GM12874 (cell line): ENCODE measurements around the gene DHRS13.

Source experiments
- TF ChIP-seq, protein P1 (sequence below): IDR thresholded peaks from 2 replicates; pipeline ENCODE4 v1.5.1; 2011; ENCODE audit warnings: low read depth, mild to moderate bottlenecking, control low read depth, low read length, moderate library complexity; ENCODE audit not compliant: insufficient read depth

Gene DHRS13

DNA sequence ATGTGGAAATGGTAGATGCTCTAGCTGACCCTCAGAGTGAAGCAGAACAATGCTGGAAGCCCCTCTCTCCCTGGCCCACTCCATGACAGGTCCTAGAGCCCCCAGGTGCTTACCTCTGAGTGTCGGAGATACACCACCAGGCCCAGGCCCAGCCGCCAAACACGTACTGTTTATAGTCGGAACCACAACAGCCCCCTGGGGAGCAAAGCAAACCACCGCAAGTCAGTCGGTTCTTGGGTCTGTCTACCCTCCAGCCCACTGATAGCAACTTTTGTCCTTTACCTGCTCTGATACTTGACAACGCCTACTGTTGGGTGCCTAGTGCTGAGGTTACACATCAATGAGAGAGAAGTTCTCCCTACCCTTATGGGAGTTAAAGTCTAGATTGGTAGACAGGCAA is 14.0 kb downstream of the DHRS13 start:
- TF ChIP-seq, protein P1, sequence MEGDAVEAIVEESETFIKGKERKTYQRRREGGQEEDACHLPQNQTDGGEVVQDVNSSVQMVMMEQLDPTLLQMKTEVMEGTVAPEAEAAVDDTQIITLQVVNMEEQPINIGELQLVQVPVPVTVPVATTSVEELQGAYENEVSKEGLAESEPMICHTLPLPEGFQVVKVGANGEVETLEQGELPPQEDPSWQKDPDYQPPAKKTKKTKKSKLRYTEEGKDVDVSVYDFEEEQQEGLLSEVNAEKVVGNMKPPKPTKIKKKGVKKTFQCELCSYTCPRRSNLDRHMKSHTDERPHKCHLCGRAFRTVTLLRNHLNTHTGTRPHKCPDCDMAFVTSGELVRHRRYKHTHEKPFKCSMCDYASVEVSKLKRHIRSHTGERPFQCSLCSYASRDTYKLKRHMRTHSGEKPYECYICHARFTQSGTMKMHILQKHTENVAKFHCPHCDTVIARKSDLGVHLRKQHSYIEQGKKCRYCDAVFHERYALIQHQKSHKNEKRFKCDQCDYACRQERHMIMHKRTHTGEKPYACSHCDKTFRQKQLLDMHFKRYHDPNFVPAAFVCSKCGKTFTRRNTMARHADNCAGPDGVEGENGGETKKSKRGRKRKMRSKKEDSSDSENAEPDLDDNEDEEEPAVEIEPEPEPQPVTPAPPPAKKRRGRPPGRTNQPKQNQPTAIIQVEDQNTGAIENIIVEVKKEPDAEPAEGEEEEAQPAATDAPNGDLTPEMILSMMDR: no peak

DNA sequence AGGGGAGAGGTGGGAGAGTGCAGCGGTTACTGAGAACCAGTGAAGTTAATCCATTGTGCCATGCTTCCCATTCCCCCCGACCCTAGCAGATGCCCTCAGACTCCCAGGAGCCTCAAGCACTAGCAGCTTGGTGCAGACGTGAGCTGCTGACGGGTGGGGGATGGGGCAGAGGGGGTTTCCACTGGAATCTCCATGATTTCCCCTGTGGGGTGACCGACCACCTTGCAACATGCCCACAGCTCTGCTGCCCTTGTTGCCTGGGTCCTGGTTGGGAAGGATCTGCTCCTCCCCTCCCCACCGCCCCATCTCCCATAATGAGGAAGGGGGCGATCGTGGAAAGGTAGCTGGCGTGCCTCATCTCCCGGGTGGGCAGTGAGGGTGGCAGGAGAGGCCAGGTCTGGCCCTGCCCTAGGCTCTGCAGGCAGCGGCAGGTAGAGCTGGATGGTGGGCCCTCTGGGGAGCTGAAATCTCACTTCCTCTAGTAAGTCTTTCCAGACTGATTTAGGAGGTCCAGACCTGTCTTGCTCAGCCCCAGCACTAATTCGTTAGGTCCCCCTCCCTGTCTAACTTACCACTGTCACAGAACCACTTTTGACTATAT is 14.9 kb downstream of the DHRS13 start:
- TF ChIP-seq, protein P1: no peak

DNA sequence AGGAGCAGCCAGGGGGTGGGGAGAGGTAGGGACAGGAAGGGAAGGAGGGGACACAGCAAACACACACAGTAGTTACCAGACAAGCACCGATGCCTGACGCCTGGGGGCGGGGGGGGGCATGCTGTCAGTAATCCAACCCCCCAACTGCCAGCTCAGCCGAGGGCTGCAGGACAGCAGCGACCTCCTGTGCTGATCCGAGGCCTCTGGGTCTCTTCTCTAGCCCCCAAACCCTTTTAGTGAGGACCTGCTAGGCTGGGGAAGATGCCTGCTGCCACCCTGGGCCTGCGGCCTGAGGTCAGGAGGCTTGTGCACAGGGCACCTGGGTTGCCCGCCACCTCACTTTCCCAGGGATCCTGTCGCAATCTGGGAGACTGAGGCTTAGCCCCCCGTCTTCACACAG is 16.9 kb downstream of the DHRS13 start:
- TF ChIP-seq, protein P1: no peak

DNA sequence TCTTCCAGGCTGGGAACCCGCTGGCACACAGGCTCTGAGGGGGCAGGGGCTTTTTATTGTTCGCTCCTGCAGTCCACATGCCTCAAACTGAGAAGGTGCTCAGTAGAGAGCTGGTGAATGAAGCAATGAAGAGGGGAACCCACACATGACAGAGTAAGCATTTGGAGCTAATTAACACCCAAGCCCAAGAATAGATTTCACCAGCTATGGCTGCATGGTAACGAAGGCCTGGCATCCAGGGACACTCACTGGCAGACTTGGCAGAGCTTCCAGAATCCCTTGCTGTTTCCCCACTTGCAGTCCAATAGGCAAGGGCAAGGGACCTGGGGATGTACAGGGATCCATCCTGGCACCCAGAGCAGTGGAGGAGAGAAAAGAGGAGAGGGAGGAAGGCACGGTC is 17.5 kb downstream of the DHRS13 start:
- TF ChIP-seq, protein P1: no peak

DNA sequence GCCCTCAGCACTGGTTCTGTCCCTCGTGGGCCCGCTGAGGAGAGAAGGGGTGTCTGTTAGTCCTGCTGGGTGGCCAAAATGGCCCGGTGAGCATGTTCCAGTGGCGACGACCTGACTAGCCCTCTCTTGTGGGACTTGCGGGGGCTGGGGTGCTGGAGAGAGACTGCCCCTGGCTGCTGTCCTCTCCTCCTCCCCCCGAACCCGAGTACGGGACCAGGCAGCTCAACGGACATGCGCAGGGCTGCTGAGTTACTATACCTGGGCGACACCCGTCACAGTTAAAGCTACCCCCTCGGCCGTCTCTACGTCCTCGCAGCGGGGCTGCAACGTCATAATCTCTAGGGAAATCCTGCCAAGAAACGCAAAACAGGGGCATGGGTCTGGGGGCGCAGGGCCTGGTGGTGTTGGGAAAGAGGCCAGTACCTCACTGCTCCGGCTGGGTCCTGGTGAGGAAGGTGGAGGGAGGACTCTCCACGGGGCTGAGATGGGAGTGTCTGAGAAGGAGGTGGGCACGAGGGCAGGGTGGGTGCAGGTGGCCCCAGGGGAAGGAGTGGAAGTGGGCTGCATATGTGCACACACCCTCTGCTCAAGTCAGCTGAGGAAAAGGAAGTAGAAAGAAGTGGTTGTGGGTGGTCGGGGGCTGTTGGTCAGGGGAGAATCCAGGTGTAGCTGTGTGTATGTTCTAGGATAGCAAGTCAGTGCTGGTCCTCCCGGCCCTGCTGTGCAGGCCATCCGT is 18.7 kb downstream of the DHRS13 start:
- TF ChIP-seq, protein P1: no peak

DNA sequence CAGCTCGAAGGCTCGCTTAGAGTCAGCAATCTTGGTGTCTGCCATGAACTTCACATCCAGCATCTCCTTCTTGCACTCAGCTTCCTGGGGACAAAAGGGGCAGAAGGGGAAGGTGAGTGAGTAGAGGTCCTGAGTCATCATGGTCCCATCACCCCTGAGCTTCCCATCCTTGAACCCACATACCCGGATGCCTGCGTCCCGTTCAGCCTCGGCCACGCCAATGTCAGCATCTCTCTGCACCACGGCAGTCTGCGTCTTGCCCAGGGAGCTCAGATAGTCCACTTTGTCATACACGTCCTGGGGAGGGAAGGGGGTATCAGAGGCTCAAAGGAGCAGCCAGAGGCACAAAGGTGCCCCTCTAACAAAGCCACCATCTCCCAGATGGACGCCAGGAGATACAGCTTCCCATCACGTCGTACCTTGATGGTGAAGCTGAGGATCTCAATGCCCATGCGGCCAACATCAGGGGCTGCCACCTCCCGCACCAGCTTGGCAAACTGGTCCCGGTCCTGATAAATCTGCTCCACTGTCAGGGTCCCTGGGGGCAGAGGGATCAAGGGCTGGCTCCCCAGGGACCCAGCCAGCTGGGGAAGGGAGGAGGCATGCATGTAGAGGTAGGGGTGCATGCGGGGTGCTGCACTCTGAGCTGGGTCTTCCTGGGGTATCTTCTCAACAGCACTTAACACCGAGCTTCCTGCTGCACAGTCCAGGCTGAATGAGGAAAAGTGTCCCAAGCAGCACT is 20.6 kb downstream of the DHRS13 start:
- TF ChIP-seq, protein P1: no peak

DNA sequence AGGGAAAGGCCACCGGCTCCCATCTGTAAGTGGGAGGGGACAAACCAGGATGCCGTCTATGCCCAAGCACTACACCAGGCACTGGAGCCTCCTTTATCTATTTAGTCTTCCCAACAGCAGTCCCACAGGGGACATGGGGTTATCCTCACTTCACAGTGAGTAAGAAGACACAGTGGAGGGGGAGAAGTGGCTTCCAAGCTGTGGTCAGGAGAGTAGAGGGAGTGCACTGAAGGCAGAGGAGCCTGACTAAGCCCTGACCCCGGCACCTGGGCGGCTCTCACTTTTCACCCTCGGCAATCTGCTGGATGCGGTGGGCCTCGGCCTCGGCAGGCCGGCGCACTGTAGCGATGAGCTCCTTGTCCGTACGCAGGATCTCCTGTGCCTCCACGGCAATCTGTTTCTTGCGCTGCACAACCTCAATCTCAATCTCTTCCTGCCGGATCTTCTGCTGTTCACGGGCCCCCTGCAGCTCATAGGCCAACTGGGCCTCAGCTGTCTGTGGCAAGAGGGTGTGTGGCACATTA is 21.3 kb downstream of the DHRS13 start:
- TF ChIP-seq, protein P1: no peak
